Ishikawa (cell line): ENCODE results near the gene SOS1.

ENCODE experiments used
- CEBPB ChIP-seq: IDR thresholded peaks from 2 replicates; pipeline ENCODE4 v1.6.1; 2012
- EGR1 ChIP-seq: IDR thresholded peaks from 2 replicates; pipeline ENCODE4 v1.6.1; 2012
- EP300 ChIP-seq: IDR thresholded peaks from 2 replicates; pipeline ENCODE4 v1.6.1; 2012; ENCODE audit warnings: borderline replicate concordance
- MAX ChIP-seq: IDR thresholded peaks from 2 replicates; pipeline ENCODE4 v1.6.1; 2012
- TCF12 ChIP-seq: IDR thresholded peaks from 2 replicates; pipeline ENCODE4 v1.6.1; 2012; ENCODE audit warnings: low read depth
- ZBTB7A ChIP-seq: IDR thresholded peaks from 2 replicates; pipeline ENCODE4 v1.6.1; 2012; ENCODE audit warnings: low read depth

SOS1 gene

GRCh38 chr2:38932586-38932985 is 188.3 kb downstream of the SOS1 start:
- no peak for TF ChIP-seq EP300
- no peak for TF ChIP-seq MAX
- no peak for TF ChIP-seq CEBPB
- TF ChIP-seq EGR1, result no peak
- no peak for TF ChIP-seq ZBTB7A
- no peak for TF ChIP-seq TCF12
